IMR-90 (cell line): ENCODE results near the gene ERP27. TPM values are rescaled to one million over a fixed set of nuclear protein-coding genes. Genes with fewer than 3 reads are reported as not detected.

Source experiments
- ATAC-seq: fragments of 200-7000 bp; cut with Tn5 transposase; 2 replicates; pipeline ENCODE4 v1.9.1; 2020; ENCODE audit warnings: low read depth, mild to moderate bottlenecking, moderate library complexity
- BruUV-seq: library from RNA; stranded (reverse); fragments of 400-500 nt; replicated peaks from 2 replicates; lab custom pipeline; 2021; lab: Mats Ljungman, UMichigan
- CTCF ChIA-PET: fragments of 300-600 bp; formaldehyde crosslinking; extraction: SDS; loops from one replicate; lab custom pipeline; 2021; ENCODE audit warnings: antibody characterized with exemption; lab: Yijun Ruan, JAX
- POLR2A ChIA-PET: fragments of 300-600 bp; sonication (Branson Sonifier 250); formaldehyde crosslinking; loops from one replicate; lab custom pipeline; 2022; ENCODE audit warnings: antibody characterized with exemption; ENCODE audit not compliant: unreplicated experiment; lab: Charles Lee
- DNase-seq: peaks from one replicate; pipeline ENCODE4 v3.0.0; 2013
- H2AFZ ChIP-seq: replicated peaks from 2 replicates; pipeline ENCODE3; 2013; ENCODE audit warnings: low read length, mild to moderate bottlenecking; ENCODE audit not compliant: poor library complexity
- H2AK5ac ChIP-seq: 2 replicates; pipeline ENCODE4 v1.6.1; 2013; ENCODE audit warnings: low read depth, low read length, inconsistent platforms
- H2AK9ac ChIP-seq: replicated peaks from 2 replicates; pipeline ENCODE3; 2013; ENCODE audit warnings: mild to moderate bottlenecking, low read depth, low read length, moderate library complexity; ENCODE audit not compliant: poor library complexity
- H2BK120ac ChIP-seq: 2 replicates; pipeline ENCODE4 v1.6.1; 2013; ENCODE audit warnings: low read depth, low read length, inconsistent platforms
- H2BK15ac ChIP-seq: 3 replicates; pipeline ENCODE4 v1.6.1; 2013; ENCODE audit warnings: low read depth, low read length, inconsistent platforms
- H2BK20ac ChIP-seq: 2 replicates; pipeline ENCODE4 v1.6.1; 2013; ENCODE audit warnings: low read depth, mild to moderate bottlenecking, inconsistent platforms, low read length, moderate library complexity
- H2BK5ac ChIP-seq: 2 replicates; pipeline ENCODE4 v1.6.1; 2013; ENCODE audit warnings: mild to moderate bottlenecking, low read depth, low read length, inconsistent platforms; ENCODE audit not compliant: poor library complexity, severe bottlenecking
- H3K14ac ChIP-seq: replicated peaks from 2 replicates; pipeline ENCODE4 v1.6.1; 2013; ENCODE audit warnings: low read depth, low read length, inconsistent platforms
- H3K18ac ChIP-seq: 2 replicates; pipeline ENCODE4 v1.6.1; 2013; ENCODE audit warnings: low read depth, low read length, control low read depth
- H3K23ac ChIP-seq: 2 replicates; pipeline ENCODE4 v1.6.1; 2013; ENCODE audit warnings: low read depth, low read length, inconsistent platforms
- H3K27ac ChIP-seq: 2 replicates; pipeline ENCODE4 v1.5.1; 2013; ENCODE audit warnings: mild to moderate bottlenecking, control low read depth, low read length; ENCODE audit not compliant: insufficient read depth
- H3K27me3 ChIP-seq: 2 replicates; pipeline ENCODE4 v1.6.1; 2013; ENCODE audit warnings: low read length; ENCODE audit not compliant: control insufficient read depth, insufficient read depth
- H3K36me3 ChIP-seq: 2 replicates; pipeline ENCODE4 v1.6.1; 2013; ENCODE audit warnings: low read length, mixed read lengths; ENCODE audit not compliant: control insufficient read depth, insufficient read depth
- H3K4ac ChIP-seq: 2 replicates; pipeline ENCODE4 v1.6.1; 2013; ENCODE audit warnings: low read depth, low read length, inconsistent platforms
- H3K4me1 ChIP-seq: 2 replicates; pipeline ENCODE4 v1.6.1; 2013; ENCODE audit warnings: low read length, mixed read lengths; ENCODE audit not compliant: control insufficient read depth, insufficient read depth
- H3K4me2 ChIP-seq: 2 replicates; pipeline ENCODE4 v1.6.1; 2013; ENCODE audit warnings: low read depth, mild to moderate bottlenecking, control low read depth, low read length, moderate library complexity
- H3K4me3 ChIP-seq: 2 replicates; pipeline ENCODE4 v1.5.1; 2013; ENCODE audit warnings: low read depth, mild to moderate bottlenecking, control low read depth, low read length, moderate library complexity; ENCODE audit not compliant: insufficient read depth
- H3K56ac ChIP-seq: 2 replicates; pipeline ENCODE4 v1.6.1; 2013; ENCODE audit warnings: low read length, inconsistent platforms; ENCODE audit not compliant: insufficient read depth; ENCODE audit errors: extremely low read depth
- H3K79me1 ChIP-seq, 2 experiments: 2 replicates each; pipeline ENCODE4 v1.6.1; 2013; ENCODE audit warnings: low read length in 2 of 2, inconsistent platforms in 1 of 2, low read depth in 1 of 2
- H3K9ac ChIP-seq: 2 replicates; pipeline ENCODE4 v1.6.1; 2013; ENCODE audit warnings: low read depth, low read length, control low read depth
- H3K9me1 ChIP-seq: 2 replicates; pipeline ENCODE4 v1.6.1; 2013; ENCODE audit warnings: low read length, inconsistent platforms; ENCODE audit not compliant: insufficient read depth
- H3K9me3 ChIP-seq: 2 replicates; pipeline ENCODE4 v1.6.1; 2013; ENCODE audit warnings: low read length; ENCODE audit not compliant: control insufficient read depth, insufficient read depth
- H4K20me1 ChIP-seq: 2 replicates; pipeline ENCODE4 v1.6.1; 2013; ENCODE audit warnings: low read length, inconsistent platforms; ENCODE audit not compliant: insufficient read depth
- H4K5ac ChIP-seq: 2 replicates; pipeline ENCODE4 v1.6.1; 2013; ENCODE audit warnings: mild to moderate bottlenecking, low read depth, low read length, control low read depth
- H4K8ac ChIP-seq, 2 experiments: 2 replicates each; pipeline ENCODE4 v1.6.1; 2013; ENCODE audit warnings: low read depth in 2 of 2, low read length in 2 of 2, control low read depth in 1 of 2, inconsistent platforms in 1 of 2
- H4K91ac ChIP-seq: 2 replicates; pipeline ENCODE4 v1.6.1; 2013; ENCODE audit warnings: low read depth, low read length, inconsistent platforms; ENCODE audit not compliant: insufficient read depth
- CEBPB ChIP-seq: IDR thresholded peaks from 2 replicates; pipeline ENCODE4 v1.6.1; 2012; ENCODE audit warnings: low read depth, low read length, improper control_type of control experiment
- ELK1 ChIP-seq: fragments of 150-350 bp; IDR thresholded peaks from 2 replicates; pipeline ENCODE4 v1.6.1; 2016; ENCODE audit warnings: low read depth, mild to moderate bottlenecking, low read length, moderate library complexity, borderline replicate concordance
- MAFK ChIP-seq: IDR thresholded peaks from 2 replicates; pipeline ENCODE4 v1.6.1; 2012; ENCODE audit warnings: low read depth, low read length, improper control_type of control experiment
- dilution Hi-C: fragments of 300-500 bp; cut with HindIII; formaldehyde crosslinking; loops from one replicate; pipeline ENCODE4 v1.14.3; 2018; ENCODE audit warnings: low sequenced_read_pairs; ENCODE audit not compliant: unreplicated experiment
- in situ Hi-C: fragments of 300-500 bp; cut with MboI; formaldehyde crosslinking; loops from 3 replicates; pipeline ENCODE4 v1.14.3; 2019; ENCODE audit warnings: low sequenced_read_pairs, inconsistent platforms, mixed read lengths
- intact Hi-C: fragments of 100-400 bp; cut with micrococcal nuclease; formaldehyde crosslinking; loops from 2 replicates; pipeline ENCODE4 v1.10.0; 2022
- polyA plus RNA-seq, 3 experiments: library from polyadenylated mRNA; depleted of rRNA; stranded (reverse); fragments of >200 nt; gene quantifications; 2 replicates each; pipeline ENCODE4 v1.2.3, GENCODE V29; 2012; ENCODE audit warnings: low replicate concordance in 1 of 3
- total RNA-seq: library from RNA; depleted of rRNA; stranded (reverse); fragments of >200 nt; gene quantifications from 2 replicates; pipeline ENCODE4 v1.2.3, GENCODE V29; 2012

Gene ERP27
- total and polyA plus RNA-seq, 2 of the 4 experiments (the other 2 are of a cell fraction): not detected

GRCh38 chr12:14919455-14919854 lies 18.9 kb downstream of the ERP27 start:
- dilution Hi-C loops (no loop called here), intact Hi-C loops (no loop called here)
- H3K18ac ChIP-seq: no peak overlapping the region

More at GRCh38 chr12:14919455-14919854, 18.9 kb downstream of the ERP27 start:
- POLR2A ChIA-PET: no interaction called here
- no peak overlapping the region for H3K14ac ChIP-seq
- no peak overlapping the region for H3K27ac ChIP-seq
- H3K79me1 ChIP-seq: no peaks in the 10 kb centered on the region
- ATAC-seq: no peak
- no peaks in the 10 kb centered on the region for H3K9me3 ChIP-seq
- no TSS peak for BruUV-seq
- no peaks in the 10 kb centered on the region for H3K9me1 ChIP-seq
- no peak overlapping the region for H3K23ac ChIP-seq
- H2BK5ac ChIP-seq: no peak overlapping the region
- H4K5ac ChIP-seq: no peak overlapping the region
- no peaks in the 10 kb centered on the region; the same call in 1 of the 2 replicates for H3K27me3 ChIP-seq
- no peaks in the 10 kb centered on the region for H3K4me1 ChIP-seq
- no peak overlapping the region for H3K4me2 ChIP-seq
- H3K56ac ChIP-seq: no peak overlapping the region
- H4K8ac ChIP-seq: no peak overlapping the region
- no peak overlapping the region for H3K9ac ChIP-seq
- in situ Hi-C loops: no loop called here
- H4K20me1 ChIP-seq: no peaks in the 10 kb centered on the region
- H2BK120ac ChIP-seq: no peak overlapping the region
- H3K4ac ChIP-seq: no peak overlapping the region
- no peak overlapping the region for H2AFZ ChIP-seq
- TF ChIP-seq CEBPB: no peak
- no peak for TF ChIP-seq ELK1
- no peak for TF ChIP-seq MAFK
- DNase-seq: no peak
- H4K91ac ChIP-seq: no peak overlapping the region
- H3K36me3 ChIP-seq: no peaks in the 10 kb centered on the region
- no peak overlapping the region for H2AK5ac ChIP-seq
- no peak overlapping the region for H2BK20ac ChIP-seq
- H2BK15ac ChIP-seq: no peak overlapping the region
- H3K4me3 ChIP-seq: no peak overlapping the region
- CTCF ChIA-PET: no interaction called here
- no peak overlapping the region for H2AK9ac ChIP-seq
